H9 (cell line): ENCODE measurements around the gene ADGRD1. TPM values are rescaled to one million over a fixed set of nuclear protein-coding genes. Genes with fewer than 3 reads are reported as not detected.

ENCODE experiments used
- DNase-seq: peaks from one replicate; pipeline ENCODE4 v3.0.0-alpha.2; 2017
- H2AFZ ChIP-seq: one replicate; pipeline ENCODE4 v1.6.1; 2013; ENCODE audit warnings: mild to moderate bottlenecking, low read length, control low read depth, moderate library complexity
- H2AK5ac ChIP-seq: 2 replicates; pipeline ENCODE4 v1.6.1; 2013; ENCODE audit warnings: low read length, control low read depth, mixed read lengths; ENCODE audit not compliant: insufficient read length
- H2BK120ac ChIP-seq: one replicate; pipeline ENCODE4 v1.6.1; 2013; ENCODE audit warnings: low read depth, mild to moderate bottlenecking, low read length, control low read depth, inconsistent platforms; ENCODE audit not compliant: poor library complexity, severe bottlenecking
- H2BK12ac ChIP-seq: 2 replicates; pipeline ENCODE4 v1.6.1; 2013; ENCODE audit warnings: low read length, control low read depth, mixed read lengths, low read depth; ENCODE audit not compliant: insufficient read length
- H2BK15ac ChIP-seq: 2 replicates; pipeline ENCODE4 v1.6.1; 2013; ENCODE audit warnings: low read depth, low read length, control low read depth
- H2BK20ac ChIP-seq: one replicate; pipeline ENCODE4 v1.6.1; 2013; ENCODE audit warnings: low read depth, mild to moderate bottlenecking, low read length, control low read depth, inconsistent platforms; ENCODE audit not compliant: poor library complexity, severe bottlenecking
- H2BK5ac ChIP-seq: 2 replicates; pipeline ENCODE4 v1.6.1; 2013; ENCODE audit warnings: low read length, control low read depth, mixed read lengths; ENCODE audit not compliant: insufficient read length
- H3K14ac ChIP-seq: 2 replicates; pipeline ENCODE4 v1.6.1; 2013; ENCODE audit warnings: low read length, control low read depth; ENCODE audit not compliant: insufficient read depth
- H3K18ac ChIP-seq: 2 replicates; pipeline ENCODE4 v1.6.1; 2013; ENCODE audit warnings: low read depth, mild to moderate bottlenecking, mixed read lengths, low read length, control low read depth; ENCODE audit not compliant: insufficient read length
- H3K23ac ChIP-seq: 2 replicates; pipeline ENCODE4 v1.6.1; 2013; ENCODE audit warnings: low read length, control low read depth, mixed read lengths, low read depth; ENCODE audit not compliant: insufficient read length
- H3K23me2 ChIP-seq: 2 replicates; pipeline ENCODE4 v1.6.1; 2013; ENCODE audit warnings: low read depth, mild to moderate bottlenecking, mixed read lengths, low read length, control low read depth; ENCODE audit not compliant: insufficient read length, poor library complexity, severe bottlenecking
- H3K27ac ChIP-seq: 2 replicates; pipeline ENCODE4 v1.5.1; 2013; ENCODE audit warnings: low read length, control low read depth, mixed read lengths, low read depth; ENCODE audit not compliant: insufficient read length
- H3K27me3 ChIP-seq: 2 replicates; pipeline ENCODE4 v1.6.1; 2013; ENCODE audit warnings: low read length, control low read depth, inconsistent platforms; ENCODE audit not compliant: insufficient read depth
- H3K4ac ChIP-seq: 2 replicates; pipeline ENCODE4 v1.6.1; 2013; ENCODE audit warnings: low read depth, mild to moderate bottlenecking, control low read depth, inconsistent platforms, low read length, moderate library complexity
- H3K4me1 ChIP-seq: 2 replicates; pipeline ENCODE4 v1.6.1; 2013; ENCODE audit warnings: low read length, control low read depth, inconsistent platforms; ENCODE audit not compliant: insufficient read depth
- H3K4me2 ChIP-seq: 2 replicates; pipeline ENCODE4 v1.6.1; 2013; ENCODE audit warnings: low read length, control low read depth, mixed read lengths; ENCODE audit not compliant: insufficient read length, insufficient read depth
- H3K56ac ChIP-seq: 2 replicates; pipeline ENCODE4 v1.6.1; 2013; ENCODE audit warnings: low read depth, mild to moderate bottlenecking, mixed read lengths, low read length, control low read depth; ENCODE audit not compliant: insufficient read length
- H3K79me1 ChIP-seq: 2 replicates; pipeline ENCODE4 v1.6.1; 2013; ENCODE audit warnings: low read depth, mild to moderate bottlenecking, moderate library complexity, low read length, control low read depth, inconsistent platforms; ENCODE audit not compliant: insufficient read depth, poor library complexity, severe bottlenecking
- H3K79me2 ChIP-seq: 2 replicates; pipeline ENCODE4 v1.6.1; 2013; ENCODE audit warnings: low read length, control low read depth, inconsistent platforms; ENCODE audit not compliant: insufficient read depth
- H3K9ac ChIP-seq: 2 replicates; pipeline ENCODE4 v1.6.1; 2013; ENCODE audit warnings: low read length, control low read depth, mixed read lengths; ENCODE audit not compliant: insufficient read length; ENCODE audit errors: extremely low read depth
- H3K9me3 ChIP-seq: one replicate; pipeline ENCODE4 v1.6.1; 2013; ENCODE audit warnings: low read depth, low read length, inconsistent platforms; ENCODE audit not compliant: control insufficient read depth
- H3T11ph ChIP-seq: one replicate; pipeline ENCODE4 v1.6.1; 2013; ENCODE audit warnings: mild to moderate bottlenecking, low read length, control low read depth, inconsistent platforms
- H4K20me1 ChIP-seq: one replicate; pipeline ENCODE4 v1.6.1; 2013; ENCODE audit not compliant: control insufficient read depth, insufficient read length, insufficient read depth
- H4K5ac ChIP-seq: 2 replicates; pipeline ENCODE4 v1.6.1; 2013; ENCODE audit warnings: low read depth, mild to moderate bottlenecking, mixed read lengths, low read length, control low read depth; ENCODE audit not compliant: insufficient read length
- H4K8ac ChIP-seq: replicated peaks from 2 replicates; pipeline ENCODE4 v1.6.1; 2013; ENCODE audit warnings: low read length, control low read depth, mixed read lengths, low read depth; ENCODE audit not compliant: insufficient read length
- H4K91ac ChIP-seq: 2 replicates; pipeline ENCODE4 v1.6.1; 2013; ENCODE audit warnings: low read depth, mild to moderate bottlenecking, moderate library complexity, mixed read lengths, low read length, control low read depth; ENCODE audit not compliant: insufficient read length
- H3K27ac Mint-ChIP-seq, 3 experiments: 2 replicates in 2 of 3; 3 replicates in 1 of 3; pipeline ENCODE4 v1.8.0; 2020 to 2021; ENCODE audit warnings: mixed read lengths in 3 of 3, mild to moderate bottlenecking in 1 of 3, moderate library complexity in 1 of 3
- H3K27me3 Mint-ChIP-seq: 2 replicates; pipeline ENCODE4 v1.8.0; 2021; ENCODE audit warnings: low read depth, mild to moderate bottlenecking, moderate library complexity, mixed read lengths
- H3K36me3 Mint-ChIP-seq, 3 experiments: 2 replicates in 2 of 3; 3 replicates in 1 of 3; pipeline ENCODE4 v1.8.0; 2020 to 2021; ENCODE audit warnings: low read depth in 3 of 3, mixed read lengths in 3 of 3; ENCODE audit not compliant: insufficient read depth in 1 of 3
- H3K4me1 Mint-ChIP-seq, 2 experiments: 2 replicates each; pipeline ENCODE4 v1.8.0; 2020; ENCODE audit warnings: mixed read lengths in 2 of 2
- H3K4me3 Mint-ChIP-seq, 2 experiments: 2 replicates in 1 of 2; 3 replicates in 1 of 2; pipeline ENCODE4 v1.8.0; 2020 to 2021; ENCODE audit warnings: mild to moderate bottlenecking in 2 of 2, mixed read lengths in 2 of 2, moderate library complexity in 1 of 2
- H3K9me3 Mint-ChIP-seq, 2 experiments: 2 replicates in 1 of 2; 3 replicates in 1 of 2; pipeline ENCODE4 v1.8.0; 2020; ENCODE audit warnings: mild to moderate bottlenecking in 2 of 2, mixed read lengths in 2 of 2, moderate library complexity in 1 of 2
- WGBS: extraction: QIAGEN DNeasy Blood & Tissue Kit; methylation state at CpG from one replicate; pipeline ENCODE4 v1.1.7; 2013; ENCODE audit warnings: missing lambda C conversion rate, low lambda C conversion rate, mixed read lengths; ENCODE audit not compliant: insufficient read length; ENCODE audit errors: extremely low coverage; 5-methylcytosine and 5-hydroxymethylcytosine counted together
- total RNA-seq: library from RNA; stranded (reverse); gene quantifications from 2 replicates; pipeline ENCODE4 v1.2.1, GENCODE V29; 2021
- TF ChIP-seq, protein P1 (sequence below): fragments of 200-600 bp; sonication (generic); conservative IDR thresholded peaks from 3 replicates; pipeline ENCODE4 v1.8.0; 2021; ENCODE audit warnings: antibody characterized with exemption, mild to moderate bottlenecking

Gene ADGRD1
- total RNA-seq, 1 experiment from 2014 or later: 0.52 TPM

DNA sequence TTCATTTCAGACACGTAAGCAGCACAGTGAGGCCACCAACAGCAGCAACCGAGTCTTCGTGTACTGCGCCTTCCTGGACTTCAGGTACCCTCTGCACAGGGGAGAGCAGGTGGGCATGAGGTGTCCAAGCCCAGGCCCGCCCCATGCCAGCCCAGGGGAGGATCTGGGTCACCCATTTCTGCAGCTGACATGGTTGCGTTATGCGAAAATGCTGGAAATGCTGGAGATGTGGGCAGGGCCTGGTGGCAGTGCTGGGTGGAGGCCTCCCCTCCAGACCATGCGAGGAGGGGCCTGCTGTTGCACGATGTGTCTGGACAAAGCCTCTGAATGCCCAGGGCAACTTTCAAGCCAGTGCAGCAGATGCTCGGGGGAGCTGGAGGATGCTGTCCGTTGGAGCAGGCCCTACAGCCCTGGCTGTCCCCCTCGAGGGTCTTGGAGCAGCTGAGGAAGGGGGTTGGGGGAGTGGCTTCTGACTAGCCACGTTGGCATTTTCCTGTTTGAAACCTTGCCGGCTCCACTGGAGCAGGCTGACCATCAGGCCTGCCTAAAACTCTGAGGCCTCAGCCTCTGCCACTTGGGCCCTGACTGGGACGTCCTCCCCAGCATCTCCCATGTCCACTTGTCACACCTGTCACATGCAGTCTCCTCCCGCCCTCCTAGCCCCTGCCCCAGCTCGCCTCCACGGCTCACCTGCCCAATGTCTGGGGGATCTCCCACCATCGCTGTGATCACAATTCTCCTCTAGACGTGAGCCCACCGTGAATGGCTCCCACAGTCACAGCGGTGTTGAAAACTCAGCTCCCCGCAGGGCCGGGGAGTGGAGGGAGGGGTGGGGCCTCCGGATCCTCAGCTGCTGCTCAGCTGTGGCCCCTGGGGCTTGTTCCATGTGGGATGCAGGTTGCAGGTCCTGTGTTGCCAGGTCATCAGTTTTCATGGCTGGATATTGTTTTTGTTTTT, 123.4 kb downstream of the ADGRD1 start:
- WGBS: no CpG with 5 or more reads among the region's 25 CpGs

More for the DNA sequence above, 123.4 kb downstream of the ADGRD1 start:
- H2BK20ac ChIP-seq: no peak overlapping the region
- H3K18ac ChIP-seq: no peak overlapping the region
- Mint-ChIP-seq H3K4me3 (no peak overlapping the region; a peak in 1 of 5 replicates), H3K9me3 (peaks cover 3 to 9% of the 10 kb centered on the region in 2 experiments; a peak in 3 of 5 replicates), H3K36me3 (no peaks in the 10 kb centered on the region), H3K27ac (0 out of 7 replicates have a peak overlapping the region, but pooled peaks of 1 of the 3 experiments have one; percentile 48), H3K4me1 (0 out of 4 replicates have a peak, but pooled peaks cover 0 to 2% of the 10 kb centered on the region in 2 experiments), H3K27me3 (peaks cover 11% of the 10 kb centered on the region)
- H3K23me2 ChIP-seq: no peaks in the 10 kb centered on the region
- H2BK15ac ChIP-seq: no peak overlapping the region
- no peak overlapping the region for H4K5ac ChIP-seq
- no peak overlapping the region for H2AFZ ChIP-seq
- H3K56ac ChIP-seq: no peak overlapping the region
- H4K20me1 ChIP-seq: no peaks in the 10 kb centered on the region
- H3K23ac ChIP-seq: no peak overlapping the region
- TF ChIP-seq, protein P1, sequence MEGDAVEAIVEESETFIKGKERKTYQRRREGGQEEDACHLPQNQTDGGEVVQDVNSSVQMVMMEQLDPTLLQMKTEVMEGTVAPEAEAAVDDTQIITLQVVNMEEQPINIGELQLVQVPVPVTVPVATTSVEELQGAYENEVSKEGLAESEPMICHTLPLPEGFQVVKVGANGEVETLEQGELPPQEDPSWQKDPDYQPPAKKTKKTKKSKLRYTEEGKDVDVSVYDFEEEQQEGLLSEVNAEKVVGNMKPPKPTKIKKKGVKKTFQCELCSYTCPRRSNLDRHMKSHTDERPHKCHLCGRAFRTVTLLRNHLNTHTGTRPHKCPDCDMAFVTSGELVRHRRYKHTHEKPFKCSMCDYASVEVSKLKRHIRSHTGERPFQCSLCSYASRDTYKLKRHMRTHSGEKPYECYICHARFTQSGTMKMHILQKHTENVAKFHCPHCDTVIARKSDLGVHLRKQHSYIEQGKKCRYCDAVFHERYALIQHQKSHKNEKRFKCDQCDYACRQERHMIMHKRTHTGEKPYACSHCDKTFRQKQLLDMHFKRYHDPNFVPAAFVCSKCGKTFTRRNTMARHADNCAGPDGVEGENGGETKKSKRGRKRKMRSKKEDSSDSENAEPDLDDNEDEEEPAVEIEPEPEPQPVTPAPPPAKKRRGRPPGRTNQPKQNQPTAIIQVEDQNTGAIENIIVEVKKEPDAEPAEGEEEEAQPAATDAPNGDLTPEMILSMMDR: no peak
- H3K4me2 ChIP-seq: no peak overlapping the region
- no peak overlapping the region for H3T11ph ChIP-seq
- H2BK120ac ChIP-seq: no peak overlapping the region
- no peaks in the 10 kb centered on the region for H3K27me3 ChIP-seq
- H4K8ac ChIP-seq: no peak overlapping the region
- H3K27ac ChIP-seq: no peak overlapping the region
- H3K14ac ChIP-seq: no peak overlapping the region; the same call in 1 of the 2 replicates
- no peaks in the 10 kb centered on the region for H3K79me1 ChIP-seq
- H2BK12ac ChIP-seq: no peak overlapping the region
- H3K79me2 ChIP-seq: no peaks in the 10 kb centered on the region
- no peak overlapping the region for H2BK5ac ChIP-seq
- no peaks in the 10 kb centered on the region for H3K9me3 ChIP-seq
- no peak overlapping the region for H3K9ac ChIP-seq
- no peak overlapping the region for H3K4ac ChIP-seq
- H4K91ac ChIP-seq: no peak overlapping the region
- H2AK5ac ChIP-seq: no peak overlapping the region
- DNase-seq: peak; percentile 27
- H3K4me1 ChIP-seq: no peaks in the 10 kb centered on the region
